ENCODE data around the gene ZDHHC7. TPM values are rescaled to one million over a fixed set of nuclear protein-coding genes. Genes with fewer than 3 reads are reported as not detected.

The ZDHHC7 gene
- total and polyA plus RNA-seq, 5 donors from 2014 or later, result 26.0 to 42.6 (median 37.4) TPM

- Mint-ChIP-seq H3K4me3 (peak overlapping the region; percentile 55 to 96 (median 92)), H3K27me3 (peaks cover 5% of the 10 kb centered on the region), H3K9me3 (no peaks in the 10 kb centered on the region), H3K4me1 (peaks cover 8 to 34% (median 20%) of the 10 kb centered on the region in 4 donors), H3K27ac (peak overlapping the region in 2 of 3 donors; percentile 84 to 89), H3K36me3 (no peaks in the 10 kb centered on the region)
- Histone ChIP-seq H3K27me3 (ENCODE audit: control insufficient read depth, insufficient read depth, low read length) (no peaks in the 10 kb centered on the region), H3K4me3 (ENCODE audit: low read depth, low read length) (no peak overlapping the region), H3K4me1 (ENCODE audit: control insufficient read depth, insufficient read depth, low read length, poor library complexity, severe bottlenecking) (peaks cover 27% of the 10 kb centered on the region), H3K9me3 (ENCODE audit: control insufficient read depth in 2 of 2, low read length in 2 of 2) (no peaks in the 10 kb centered on the region), H3K27ac (ENCODE audit: insufficient read depth, low read length, poor library complexity, severe bottlenecking) (no peak overlapping the region), H3K36me3 (ENCODE audit: control insufficient read depth, insufficient read depth, low read length) (no peaks in the 10 kb centered on the region)
- DNase-seq (no peak), ATAC-seq (ENCODE audit: low read depth in 2 of 2) (no peak)
Observed at GRCh38 chr16:85025781-85026653, 14.7 kb upstream of the ZDHHC7 start.

DNA sequence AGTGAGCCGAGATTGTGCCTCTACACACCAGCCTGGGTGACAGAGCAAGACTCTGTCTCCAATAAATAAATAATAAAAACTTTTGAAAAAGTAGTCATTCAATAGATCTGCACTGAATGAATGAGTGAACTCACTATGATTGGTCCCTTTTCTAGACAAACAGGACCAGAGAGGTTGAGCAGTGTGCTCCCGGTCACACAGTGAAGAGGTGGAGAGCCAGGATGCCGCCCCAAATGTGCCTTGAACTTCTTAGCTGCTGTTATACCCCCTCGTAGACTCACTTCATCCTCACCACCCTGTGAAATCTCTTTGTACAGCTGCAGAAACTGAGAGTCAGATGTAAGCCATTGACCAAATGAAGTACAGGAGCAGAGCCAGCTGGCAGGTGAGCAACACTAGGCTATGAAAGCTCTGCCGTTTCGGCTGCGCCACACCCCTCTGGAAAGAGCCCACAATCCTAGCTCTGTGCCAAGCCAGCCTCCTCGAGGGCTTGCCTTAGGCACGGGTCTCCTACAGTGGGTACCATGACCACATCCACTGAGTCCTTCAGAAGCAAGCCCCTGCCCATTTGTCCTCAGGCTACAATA, 8.4 kb upstream of the ZDHHC7 start:
- H3K27me3 ChIP-seq (ENCODE audit: control insufficient read depth, insufficient read depth, low read length), result no peaks in the 10 kb centered on the region
- Mint-ChIP-seq H3K36me3 (no peaks in the 10 kb centered on the region), H3K4me3 (peak overlapping the region in 1 of 4 donors; percentile 44), H3K4me1 (peaks cover 0 to 16% (median 8%) of the 10 kb centered on the region in 4 donors), H3K9me3 (peaks cover 0 to 3% (median 0%) of the 10 kb centered on the region in 7 donors), H3K27me3 (peaks cover 5% of the 10 kb centered on the region), H3K27ac (no peak overlapping the region)
- no peak for DNase-seq
- no peaks in the 10 kb centered on the region for H3K36me3 ChIP-seq (ENCODE audit: control insufficient read depth, insufficient read depth, low read length)
- H3K9me3 ChIP-seq (ENCODE audit: control insufficient read depth in 2 of 2, low read length in 2 of 2), result no peaks in the 10 kb centered on the region
- ATAC-seq (ENCODE audit: low read depth in 2 of 2), result no peak
- H3K4me3 ChIP-seq (ENCODE audit: low read depth, low read length), result no peak overlapping the region
- no peak overlapping the region for H3K27ac ChIP-seq (ENCODE audit: insufficient read depth, low read length, poor library complexity, severe bottlenecking)
- H3K4me1 ChIP-seq (ENCODE audit: control insufficient read depth, insufficient read depth, low read length, poor library complexity, severe bottlenecking), result peaks cover 7% of the 10 kb centered on the region

DNA sequence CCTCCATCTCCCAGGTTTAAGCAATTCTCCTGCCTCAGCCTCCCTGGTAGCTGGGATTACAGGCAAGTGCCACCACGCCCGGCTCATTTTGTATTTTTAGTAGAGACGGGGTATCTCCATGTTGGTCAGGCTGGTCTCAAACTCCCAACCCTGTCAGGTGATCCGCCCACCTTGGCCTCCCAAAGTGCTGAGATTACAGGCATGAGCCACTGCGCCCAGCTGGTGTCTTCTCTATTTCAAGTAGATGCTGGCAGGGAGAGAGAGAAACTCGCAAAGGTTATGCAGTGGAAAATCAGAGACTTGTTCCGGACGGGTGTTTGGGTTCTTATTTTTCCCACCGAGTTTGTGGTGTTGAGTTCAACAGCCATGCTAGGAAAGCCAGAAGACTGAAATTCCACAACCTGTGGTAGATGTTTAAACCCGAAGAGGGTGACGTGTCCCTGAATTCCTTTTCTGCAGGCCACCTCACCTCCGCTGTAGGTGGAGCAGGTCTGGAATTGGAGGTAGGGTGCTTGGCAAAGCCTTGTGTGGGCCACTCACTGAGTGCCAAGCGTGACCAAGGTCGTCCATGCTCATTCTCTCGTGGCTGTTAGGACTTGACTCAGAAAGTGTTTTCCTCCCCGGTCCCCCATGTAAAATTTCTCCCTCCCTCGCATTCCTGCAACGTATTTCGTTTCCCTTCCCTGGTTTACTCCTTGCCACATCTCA, 7.3 kb upstream of the ZDHHC7 start:
- Mint-ChIP-seq H3K27me3 (peaks cover 10% of the 10 kb centered on the region), H3K27ac (no peak overlapping the region), H3K9me3 (peaks cover 0 to 3% (median 0%) of the 10 kb centered on the region in 7 donors), H3K4me1 (peaks cover 0 to 16% (median 10%) of the 10 kb centered on the region in 4 donors), H3K36me3 (no peaks in the 10 kb centered on the region), H3K4me3 (no peak overlapping the region)
- no peaks in the 10 kb centered on the region for H3K36me3 ChIP-seq (ENCODE audit: control insufficient read depth, insufficient read depth, low read length)
- H3K27me3 ChIP-seq (ENCODE audit: control insufficient read depth, insufficient read depth, low read length), result no peaks in the 10 kb centered on the region
- H3K4me1 ChIP-seq (ENCODE audit: control insufficient read depth, insufficient read depth, low read length, poor library complexity, severe bottlenecking), result peaks cover 7% of the 10 kb centered on the region
- H3K4me3 ChIP-seq (ENCODE audit: low read depth, low read length), result no peak overlapping the region
- no peak overlapping the region for H3K27ac ChIP-seq (ENCODE audit: insufficient read depth, low read length, poor library complexity, severe bottlenecking)
- no peaks in the 10 kb centered on the region for H3K9me3 ChIP-seq (ENCODE audit: control insufficient read depth in 2 of 2, low read length in 2 of 2)
- no peak for ATAC-seq (ENCODE audit: low read depth in 2 of 2)
- no peak for DNase-seq

DNA sequence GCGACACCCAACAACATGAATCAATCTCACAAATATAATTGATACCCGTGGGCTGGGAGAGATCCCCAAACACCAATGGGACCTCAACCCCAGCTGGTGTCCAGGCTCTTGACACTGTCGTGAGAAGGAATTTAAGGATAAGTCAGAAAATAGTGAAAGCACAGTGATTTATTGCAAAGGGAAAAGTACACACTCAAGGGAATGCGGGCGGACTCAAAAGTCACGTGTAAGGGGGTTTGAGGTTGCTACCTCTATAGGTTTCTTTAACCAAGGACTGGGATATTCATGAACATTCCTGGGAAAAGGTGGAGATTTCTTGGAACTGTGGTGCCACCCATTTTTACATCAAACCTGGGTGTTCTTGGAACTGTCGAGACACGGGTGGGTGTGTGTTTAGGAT, 6.3 kb upstream of the ZDHHC7 start:
- H3K27me3 ChIP-seq (ENCODE audit: control insufficient read depth, insufficient read depth, low read length), result no peaks in the 10 kb centered on the region
- peaks cover 7% of the 10 kb centered on the region for H3K4me1 ChIP-seq (ENCODE audit: control insufficient read depth, insufficient read depth, low read length, poor library complexity, severe bottlenecking)
- H3K9me3 ChIP-seq (ENCODE audit: control insufficient read depth in 2 of 2, low read length in 2 of 2), result no peaks in the 10 kb centered on the region
- no peak overlapping the region for H3K27ac ChIP-seq (ENCODE audit: insufficient read depth, low read length, poor library complexity, severe bottlenecking)
- Mint-ChIP-seq H3K36me3 (no peaks in the 10 kb centered on the region), H3K27me3 (peaks cover 10% of the 10 kb centered on the region), H3K4me1 (peaks cover 0 to 16% (median 10%) of the 10 kb centered on the region in 4 donors), H3K27ac (no peak overlapping the region), H3K9me3 (peaks cover 0 to 3% (median 0%) of the 10 kb centered on the region in 7 donors), H3K4me3 (no peak overlapping the region)
- H3K36me3 ChIP-seq (ENCODE audit: control insufficient read depth, insufficient read depth, low read length), result no peaks in the 10 kb centered on the region
- H3K4me3 ChIP-seq (ENCODE audit: low read depth, low read length), result no peak overlapping the region
- DNase-seq, result no peak
- ATAC-seq (ENCODE audit: low read depth in 2 of 2), result no peak

DNA sequence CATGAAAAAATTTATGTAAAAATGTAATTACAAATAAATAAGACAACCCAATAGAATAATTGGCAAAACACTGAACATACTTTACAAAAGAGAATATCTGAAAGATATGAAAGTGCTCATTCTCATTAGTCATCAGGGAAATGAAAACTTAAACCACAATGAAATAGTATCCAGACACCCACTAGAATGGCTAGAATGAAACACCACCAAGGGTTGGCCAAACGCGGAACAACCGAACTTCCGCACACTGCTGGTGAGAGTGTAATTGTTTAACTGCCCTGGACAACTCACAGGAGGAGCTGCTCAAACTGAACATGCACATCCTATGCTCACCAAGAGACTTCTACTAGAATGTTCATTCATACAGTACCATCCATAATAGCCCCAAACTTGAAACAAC, 5.8 kb upstream of the ZDHHC7 start:
- Mint-ChIP-seq H3K9me3 (peaks cover 0 to 5% (median 0%) of the 10 kb centered on the region in 7 donors), H3K27ac (no peak overlapping the region)
- peak; percentile 37 to 45 for ATAC-seq (ENCODE audit: low read depth in 2 of 2)

DNA sequence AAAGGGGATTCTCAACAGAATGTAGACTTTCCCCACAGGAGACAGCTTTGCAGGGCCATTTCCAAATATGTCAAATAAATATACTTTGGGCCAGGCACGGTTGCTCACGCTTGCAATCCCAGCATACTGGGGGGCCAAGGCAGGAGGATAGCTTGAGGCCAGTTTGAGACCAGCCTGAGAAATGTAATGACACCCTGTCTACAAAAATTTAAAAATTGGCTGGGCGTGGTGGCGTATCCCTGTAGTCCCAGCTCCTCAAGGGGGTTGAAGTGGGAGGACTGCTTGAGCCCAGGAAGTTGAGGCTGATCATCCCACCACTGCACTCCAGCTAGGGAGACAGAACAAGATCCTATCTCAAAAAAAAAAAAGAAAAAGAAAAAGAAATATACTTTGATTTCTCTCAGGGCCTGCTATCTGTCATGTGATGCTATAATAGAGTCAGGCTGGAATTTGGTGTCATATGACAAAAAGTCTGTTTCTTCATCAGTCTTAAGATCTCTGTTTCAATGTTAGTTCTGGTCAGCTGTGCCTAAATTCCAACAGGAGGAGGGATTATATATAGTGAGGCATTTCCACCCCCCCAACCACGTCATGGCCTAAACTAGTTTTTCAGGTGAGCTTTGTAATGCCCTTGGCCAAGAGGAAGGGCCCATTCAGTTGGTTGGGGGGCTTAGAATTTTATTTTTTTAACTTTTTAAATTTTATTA, 4.3 kb upstream of the ZDHHC7 start:
- Mint-ChIP-seq H3K27me3 (peaks cover 14% of the 10 kb centered on the region), H3K27ac (no peak overlapping the region), H3K4me1 (peaks cover 2 to 25% (median 15%) of the 10 kb centered on the region in 4 donors), H3K9me3 (peaks cover 0 to 5% (median 0%) of the 10 kb centered on the region in 7 donors), H3K36me3 (peaks cover 2% of the 10 kb centered on the region), H3K4me3 (peak overlapping the region in 1 of 4 donors; percentile 35)
- H3K4me3 ChIP-seq (ENCODE audit: low read depth, low read length), result no peak overlapping the region
- no peaks in the 10 kb centered on the region for H3K36me3 ChIP-seq (ENCODE audit: control insufficient read depth, insufficient read depth, low read length)
- H3K4me1 ChIP-seq (ENCODE audit: control insufficient read depth, insufficient read depth, low read length, poor library complexity, severe bottlenecking), result peaks cover 18% of the 10 kb centered on the region
- H3K27me3 ChIP-seq (ENCODE audit: control insufficient read depth, insufficient read depth, low read length), result no peaks in the 10 kb centered on the region
- DNase-seq (no peak), ATAC-seq (ENCODE audit: low read depth in 2 of 2) (no peak)
- H3K9me3 ChIP-seq (ENCODE audit: control insufficient read depth in 2 of 2, low read length in 2 of 2), result no peaks in the 10 kb centered on the region
- H3K27ac ChIP-seq (ENCODE audit: insufficient read depth, low read length, poor library complexity, severe bottlenecking), result no peak overlapping the region

More for the DNA sequence above, 5.8 kb upstream of the ZDHHC7 start:
- Histone ChIP-seq H3K27me3 (ENCODE audit: control insufficient read depth, insufficient read depth, low read length) (no peaks in the 10 kb centered on the region), H3K9me3 (ENCODE audit: control insufficient read depth in 2 of 2, low read length in 2 of 2) (no peaks in the 10 kb centered on the region), H3K36me3 (ENCODE audit: control insufficient read depth, insufficient read depth, low read length) (no peaks in the 10 kb centered on the region), H3K4me1 (ENCODE audit: control insufficient read depth, insufficient read depth, low read length, poor library complexity, severe bottlenecking) (peaks cover 8% of the 10 kb centered on the region), H3K4me3 (ENCODE audit: low read depth, low read length) (no peak overlapping the region), H3K27ac (ENCODE audit: insufficient read depth, low read length, poor library complexity, severe bottlenecking) (no peak overlapping the region)
- H3K4me3 Mint-ChIP-seq, result no peak overlapping the region
- peaks cover 10% of the 10 kb centered on the region for H3K27me3 Mint-ChIP-seq
- peak in 1 of 3 donors; percentile 26 for DNase-seq
- H3K36me3 Mint-ChIP-seq, result no peaks in the 10 kb centered on the region
- H3K4me1 Mint-ChIP-seq, result peaks cover 0 to 16% (median 10%) of the 10 kb centered on the region in 4 donors

GRCh38 chr16:85014311-85014710, 3.0 kb upstream of the ZDHHC7 start:
- Mint-ChIP-seq H3K27me3 (peaks cover 14% of the 10 kb centered on the region), H3K9me3 (peaks cover 0 to 5% (median 0%) of the 10 kb centered on the region in 7 donors), H3K4me1 (peaks cover 9 to 37% (median 19%) of the 10 kb centered on the region in 4 donors), H3K27ac (peak overlapping the region in 1 of 3 donors; percentile 2), H3K4me3 (peak overlapping the region in 2 of 4 donors; percentile 2 to 39), H3K36me3 (peaks cover 4% of the 10 kb centered on the region)
- no peaks in the 10 kb centered on the region for H3K27me3 ChIP-seq (ENCODE audit: control insufficient read depth, insufficient read depth, low read length)
- peaks cover 27% of the 10 kb centered on the region for H3K4me1 ChIP-seq (ENCODE audit: control insufficient read depth, insufficient read depth, low read length, poor library complexity, severe bottlenecking)
- DNase-seq (no peak), ATAC-seq (ENCODE audit: low read depth in 2 of 2) (no peak)
- H3K36me3 ChIP-seq (ENCODE audit: control insufficient read depth, insufficient read depth, low read length), result no peaks in the 10 kb centered on the region
- no peak overlapping the region for H3K27ac ChIP-seq (ENCODE audit: insufficient read depth, low read length, poor library complexity, severe bottlenecking)
- no peak overlapping the region for H3K4me3 ChIP-seq (ENCODE audit: low read depth, low read length)
- H3K9me3 ChIP-seq (ENCODE audit: control insufficient read depth in 2 of 2, low read length in 2 of 2), result no peaks in the 10 kb centered on the region
